DMS53 treated with DMSO at 0.1 percent for 48 hours (cell line): ENCODE data around the gene CSNK2A1.
"Not testable (repeated sequence)": the region's sequence is repeated elsewhere in the genome, so short reads cannot be mapped to it uniquely, and the experiment has no call there.

Experiments
- DNase-seq: peaks from one replicate; lab custom pipeline; 2025; ENCODE audit not compliant: unreplicated experiment; lab: John Stamatoyannopoulos, UW

CSNK2A1 gene

DNA sequence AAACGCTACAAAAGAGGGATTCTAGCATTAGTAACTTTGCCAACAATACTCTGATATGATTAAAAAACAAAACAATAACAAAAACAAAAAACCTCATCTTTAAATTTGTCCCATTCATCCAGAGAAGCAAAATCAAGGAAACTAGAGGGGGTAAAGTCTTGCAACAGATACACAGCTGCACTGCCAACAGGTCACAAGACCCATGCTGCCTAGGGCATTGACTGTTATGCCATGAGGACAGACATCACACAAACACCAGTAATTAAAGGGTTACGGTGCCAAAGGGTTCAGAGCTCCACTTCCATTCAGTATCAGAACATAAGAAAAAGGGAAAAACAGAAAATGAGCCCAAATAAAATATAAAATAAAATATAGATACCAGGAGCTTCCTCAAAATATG, 82.9 kb downstream of the CSNK2A1 start:
- DNase-seq: no peak

DNA sequence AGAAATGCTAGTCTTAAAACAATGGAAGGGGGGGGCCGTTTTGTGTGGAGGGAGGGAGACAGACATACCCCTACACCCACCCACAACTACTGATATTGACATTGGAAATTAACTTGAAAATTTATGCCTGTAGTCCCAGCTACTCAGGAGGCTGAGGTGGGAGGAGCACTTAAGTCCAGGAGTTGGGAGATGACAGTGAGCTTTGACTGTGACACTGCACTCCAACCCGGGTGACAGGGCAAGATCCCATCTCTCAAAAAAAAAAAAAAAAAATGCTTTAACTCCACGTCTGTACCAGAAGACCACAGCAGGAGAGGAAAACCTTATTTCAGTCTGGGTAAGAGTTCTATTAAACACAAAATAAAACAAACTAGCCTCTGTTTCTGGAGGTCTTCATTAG, 83.4 kb downstream of the CSNK2A1 start:
- DNase-seq: no peak

GRCh38 chr20:458776-459175, 84.8 kb downstream of the CSNK2A1 start:
- DNase-seq: no peak

DNA sequence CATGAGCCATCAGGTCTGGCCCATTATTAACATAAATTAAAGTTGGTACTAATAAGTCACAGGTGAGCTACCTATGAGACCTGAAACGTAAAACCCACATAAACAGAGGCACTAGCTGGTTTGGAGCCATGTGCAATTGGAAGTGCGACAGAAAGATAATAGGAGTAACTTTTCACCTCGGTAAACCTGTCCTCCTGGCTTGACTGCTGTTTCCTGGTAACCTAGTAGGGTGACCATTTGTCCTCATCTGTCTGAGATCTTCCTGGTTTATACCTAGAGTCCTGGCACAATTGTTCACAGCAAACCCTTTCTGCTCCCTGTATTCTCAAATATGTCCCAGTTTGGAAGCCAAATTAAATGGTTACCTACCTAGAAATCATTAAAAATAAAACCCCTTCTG, 88.6 kb downstream of the CSNK2A1 start:
- no peak for DNase-seq

GRCh38 chr20:452021-452420, 91.6 kb downstream of the CSNK2A1 start:
- DNase-seq: not testable (repeated sequence)

GRCh38 chr20:445514-446336, 97.9 kb downstream of the CSNK2A1 start:
- no peak for DNase-seq

- no peak for DNase-seq
These were observed 98.6 kb downstream of the CSNK2A1 start for GRCh38 chr20:444862-445426.

DNA sequence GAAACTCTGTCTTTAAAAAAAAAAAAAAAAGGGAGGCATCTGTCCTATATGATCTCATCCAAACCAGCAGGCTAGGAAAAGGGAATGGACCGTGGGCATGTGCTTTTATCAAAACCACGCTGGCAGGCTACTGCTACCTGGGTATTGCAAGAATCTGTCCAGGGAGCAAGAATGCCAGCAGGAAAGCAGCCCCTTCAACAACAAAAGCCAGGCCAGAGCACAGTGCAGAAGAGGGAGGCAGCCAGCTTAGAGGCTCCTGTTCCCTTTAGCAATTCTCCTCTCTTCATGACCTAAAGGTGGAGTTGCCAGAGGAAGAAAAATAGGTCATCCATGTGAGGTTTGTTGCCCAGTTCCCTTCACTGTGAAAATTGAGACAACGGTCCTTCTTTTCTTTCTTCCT, 99.5 kb downstream of the CSNK2A1 start:
- DNase-seq: no peak

DNA sequence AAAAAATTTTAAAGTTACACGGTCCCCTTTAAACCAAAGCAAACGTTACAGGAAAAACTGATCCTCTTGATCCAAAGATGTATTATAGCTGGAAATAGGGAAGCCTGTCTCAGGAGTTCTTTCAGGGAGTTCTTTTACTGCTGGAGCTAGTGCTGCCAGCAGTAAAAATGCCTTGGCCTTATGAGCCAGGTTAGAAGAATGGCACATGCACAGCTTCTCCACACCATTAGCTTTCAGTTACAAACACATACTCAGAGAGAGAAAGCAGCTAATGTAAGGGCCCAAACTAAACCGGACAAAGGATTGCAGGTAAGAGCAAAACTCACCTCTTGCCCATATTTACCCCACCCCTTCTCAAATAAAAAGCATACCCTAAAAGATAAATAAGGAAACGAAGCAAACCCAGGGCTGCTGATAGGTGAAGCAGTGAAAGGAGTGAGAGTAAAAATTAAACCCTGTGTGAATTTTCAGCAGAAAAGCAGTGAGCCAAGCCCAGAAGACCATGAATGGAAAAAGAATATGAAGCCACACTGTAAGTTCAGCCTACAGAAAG, 100.3 kb downstream of the CSNK2A1 start:
- DNase-seq: no peak

DNA sequence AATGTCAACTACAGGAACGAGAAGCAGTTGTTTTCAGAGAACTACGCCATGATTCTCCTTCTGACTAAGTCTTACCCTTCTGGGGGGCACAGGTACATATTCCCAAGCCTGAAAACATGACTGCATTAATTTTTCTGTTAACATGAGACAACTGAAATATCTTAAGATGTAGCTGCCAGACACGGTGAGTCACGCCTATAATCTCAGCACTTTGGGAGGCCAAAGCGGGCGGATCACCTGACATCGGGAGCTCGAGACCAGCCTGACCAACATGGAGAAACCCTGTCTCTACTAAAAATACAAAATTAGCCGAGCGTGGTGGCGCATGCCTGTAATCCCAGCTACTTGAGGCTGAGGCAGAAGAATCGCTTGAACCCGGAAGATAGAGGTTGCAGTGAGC, 103.0 kb downstream of the CSNK2A1 start:
- no peak for DNase-seq

DNA sequence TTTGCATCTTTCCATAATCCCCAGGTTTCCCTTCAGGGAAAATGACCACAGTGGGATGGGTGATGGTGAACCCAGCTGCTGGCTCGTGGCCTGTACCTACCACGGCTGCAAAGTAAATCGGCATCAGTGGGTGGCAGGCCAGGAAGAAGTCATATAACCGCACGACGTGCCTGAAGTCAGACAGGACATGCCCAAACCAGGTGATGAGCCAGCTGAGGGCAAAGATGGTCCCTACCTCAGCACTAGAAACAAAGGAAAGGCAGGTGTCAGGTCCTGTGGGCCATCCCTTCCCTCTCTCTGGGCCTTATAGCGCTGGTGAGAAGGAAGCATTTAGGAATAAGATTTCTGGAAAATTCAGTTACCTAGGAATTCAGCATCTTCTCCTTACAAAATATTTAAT, 103.4 kb downstream of the CSNK2A1 start:
- no peak for DNase-seq

GRCh38 chr20:438571-439469, 104.8 kb downstream of the CSNK2A1 start:
- no peak for DNase-seq

GRCh38 chr20:437787-438486, 105.7 kb downstream of the CSNK2A1 start:
- no peak for DNase-seq

GRCh38 chr20:436476-436875, 107.1 kb downstream of the CSNK2A1 start:
- no peak for DNase-seq

GRCh38 chr20:435558-435957, 108.0 kb downstream of the CSNK2A1 start:
- no peak for DNase-seq

- DNase-seq: no peak
These were observed 108.8 kb downstream of the CSNK2A1 start for GRCh38 chr20:434661-435419.

GRCh38 chr20:434221-434620, 109.4 kb downstream of the CSNK2A1 start:
- no peak for DNase-seq

DNA sequence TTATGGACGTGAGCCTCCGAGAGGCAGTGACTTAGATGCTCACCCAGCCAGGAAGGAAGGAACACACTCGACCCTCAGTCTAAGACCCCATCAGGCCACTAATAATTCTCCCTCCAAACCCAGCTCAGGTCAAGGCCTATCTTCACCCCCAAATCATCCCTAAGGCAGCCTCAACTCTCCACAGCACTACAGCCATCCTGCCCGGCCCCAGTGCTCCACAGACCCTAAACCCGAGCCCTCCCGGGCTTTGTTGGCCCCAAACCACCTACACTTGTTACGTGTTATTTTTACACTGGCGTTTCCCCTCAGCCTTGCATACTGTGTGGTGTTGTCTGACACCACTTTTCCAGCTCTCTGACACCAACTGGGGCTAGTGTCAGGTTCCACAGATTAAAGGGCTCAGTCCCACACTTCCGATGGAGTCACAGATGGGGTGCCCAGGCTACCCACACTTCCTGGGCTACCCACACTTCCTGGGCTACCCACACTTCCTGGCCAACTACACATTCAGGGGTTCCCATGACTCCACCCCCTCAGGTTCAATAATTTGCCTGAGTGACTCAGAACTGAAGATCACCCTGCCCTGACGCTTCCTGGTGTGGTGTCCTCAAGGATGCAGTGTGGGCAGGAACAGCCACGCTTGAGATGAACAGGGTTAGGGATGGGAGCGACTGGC, 110.2 kb downstream of the CSNK2A1 start:
- DNase-seq: no peak

DNA sequence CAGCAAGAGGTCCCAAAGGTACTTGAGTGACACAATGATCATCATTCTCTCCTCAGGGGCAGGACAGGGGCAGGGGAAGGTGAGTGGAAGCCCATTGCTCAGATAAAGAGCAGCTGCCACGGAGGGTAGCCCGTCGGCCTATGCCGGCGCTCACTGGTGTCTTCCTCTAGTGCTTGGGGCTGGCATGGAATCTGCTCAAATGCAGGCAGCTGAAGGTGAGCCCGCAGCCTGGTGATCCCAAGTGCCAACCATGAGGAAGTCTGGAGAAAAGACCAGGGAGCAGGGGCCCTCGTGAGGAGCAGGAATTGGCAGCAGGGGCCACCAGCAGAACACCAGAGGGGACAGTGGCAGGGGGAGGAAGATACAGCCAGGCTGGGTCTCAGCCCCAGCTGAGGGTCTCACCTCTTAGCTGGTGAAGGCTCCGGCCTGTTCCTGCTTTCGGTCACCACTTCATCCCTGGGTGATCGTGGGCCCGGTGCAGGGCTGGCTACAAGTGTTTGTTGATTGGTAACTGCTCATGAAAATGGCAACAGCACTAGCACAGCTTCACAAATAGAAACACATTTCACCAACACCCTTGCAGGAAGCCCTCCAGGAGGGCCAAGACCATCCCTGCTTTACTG, 110.8 kb downstream of the CSNK2A1 start:
- DNase-seq: no peak
